GM12878 (cell line): ENCODE data around the gene IZUMO1R. TPM values are rescaled to one million over a fixed set of nuclear protein-coding genes. Genes with fewer than 3 reads are reported as not detected.

Source experiments
- ATAC-seq: fragments of 200-7000 bp; cut with Tn5 transposase; 3 replicates; pipeline ENCODE4 v1.9.1; 2020; ENCODE audit warnings: mild to moderate bottlenecking, moderate library complexity
- BruUV-seq: library from RNA; stranded (reverse); fragments of 400-500 nt; replicated peaks from 2 replicates; lab custom pipeline; 2021; lab: Mats Ljungman, UMichigan
- CTCF ChIA-PET: fragments of 300-600 bp; sonication (Branson Sonifier 250); formaldehyde crosslinking; extraction: SDS; loops from one replicate; lab custom pipeline; 2021; ENCODE audit warnings: inconsistent platforms; lab: Yijun Ruan, JAX
- POLR2A ChIA-PET: fragments of 350-600 bp; formaldehyde crosslinking; extraction: SDS; loops from one replicate; lab custom pipeline; 2021; ENCODE audit warnings: inconsistent platforms; lab: Charles Lee
- RAD21 ChIA-PET: fragments of 300-600 bp; sonication (Branson Sonifier 250); formaldehyde crosslinking; loops from one replicate; lab custom pipeline; 2023; ENCODE audit warnings: antibody characterized with exemption; ENCODE audit not compliant: unreplicated experiment; lab: Charles Lee
- SMC1A ChIA-PET: fragments of 300-600 bp; sonication (Branson Sonifier 250); formaldehyde crosslinking; loops from one replicate; lab custom pipeline; 2023; ENCODE audit not compliant: unreplicated experiment, uncharacterized antibody; lab: Charles Lee
- DNase-seq: peaks from one replicate; pipeline ENCODE4 v3.0.0-alpha.2; 2011; ENCODE audit warnings: low read depth, low spot score
- FAIRE-seq: peaks from 3 replicates; lab custom pipeline; 2011; peaks lifted over from hg19 to GRCh38; lab: Jason Lieb, UNC
- H2AFZ ChIP-seq: 2 replicates; pipeline ENCODE4 v1.6.0; 2011; ENCODE audit warnings: low read depth, low read length, control low read depth; ENCODE audit not compliant: control insufficient read depth
- H3K27ac ChIP-seq: 2 replicates; pipeline ENCODE4 v1.5.1; 2011; ENCODE audit warnings: control low read depth; ENCODE audit not compliant: control insufficient read depth, insufficient read depth
- H3K27me3 ChIP-seq, 2 experiments: replicated peaks in 1 of 2; 2 replicates each; pipeline versions ENCODE4 v1.6.0 to v1.6.1; 2011; ENCODE audit warnings: low read length in 1 of 2; ENCODE audit not compliant: control insufficient read depth in 2 of 2, insufficient read depth in 2 of 2
- H3K36me3 ChIP-seq, 2 experiments: 2 replicates each; pipeline ENCODE4 v1.5.1; 2011; ENCODE audit warnings: low read length in 1 of 2; ENCODE audit not compliant: control insufficient read depth in 2 of 2, insufficient read depth in 2 of 2
- H3K4me1 ChIP-seq: 2 replicates; pipeline ENCODE4 v1.6.1; 2011; ENCODE audit warnings: mild to moderate bottlenecking, low read length, moderate library complexity, mixed read lengths; ENCODE audit not compliant: control insufficient read depth, insufficient read depth
- H3K4me2 ChIP-seq: 2 replicates; pipeline ENCODE4 v1.6.0; 2011; ENCODE audit warnings: control low read depth; ENCODE audit not compliant: control insufficient read depth, insufficient read depth
- H3K4me3 ChIP-seq: fragments of 200-600 bp; sonication (generic); 2 replicates; pipeline ENCODE4 v1.5.1; 2016
- H3K79me2 ChIP-seq: 2 replicates; pipeline ENCODE4 v1.6.0; 2011; ENCODE audit warnings: low read length; ENCODE audit not compliant: control insufficient read depth, insufficient read depth
- H3K9ac ChIP-seq: 2 replicates; pipeline ENCODE4 v1.8.0; 2011; ENCODE audit warnings: low read length, control low read depth, mixed read lengths; ENCODE audit not compliant: control insufficient read depth, insufficient read depth
- H3K9me3 ChIP-seq: replicated peaks from 3 replicates; pipeline ENCODE4 v1.5.1; 2011; ENCODE audit warnings: mild to moderate bottlenecking, low read length; ENCODE audit not compliant: control insufficient read depth, insufficient read depth
- H4K20me1 ChIP-seq: 2 replicates; pipeline ENCODE4 v1.6.0; 2011; ENCODE audit not compliant: control insufficient read depth, insufficient read depth
- ATF3 ChIP-seq: IDR thresholded peaks from 2 replicates; pipeline ENCODE4 v1.6.1; 2011; ENCODE audit warnings: low read depth, mild to moderate bottlenecking, low read length, moderate library complexity, borderline replicate concordance; ENCODE audit errors: extremely low read depth
- BCL11A ChIP-seq: IDR thresholded peaks from 2 replicates; pipeline ENCODE4 v1.6.1; 2011; ENCODE audit warnings: low read depth, low read length
- CBX5 ChIP-seq: sonication (generic); IDR thresholded peaks from 2 replicates; pipeline ENCODE4 v1.6.1; 2016; ENCODE audit warnings: low read depth, moderate library complexity, mild to moderate bottlenecking, inconsistent platforms
- CHD2 ChIP-seq: IDR thresholded peaks from 2 replicates; pipeline ENCODE4 v1.6.1; 2011; ENCODE audit warnings: low read depth, low read length, improper control_type of control experiment, borderline replicate concordance
- HSF1 ChIP-seq: fragments of 150-350 bp; IDR thresholded peaks from 2 replicates; pipeline ENCODE4 v1.6.1; 2014; ENCODE audit warnings: mild to moderate bottlenecking, low read depth, low read length
- NFXL1 ChIP-seq: fragments of 450-650 bp; IDR thresholded peaks from 2 replicates; pipeline ENCODE4 v1.6.1; 2017; ENCODE audit warnings: antibody characterized with exemption, mild to moderate bottlenecking, borderline replicate concordance
- NFYA ChIP-seq: IDR thresholded peaks from 2 replicates; pipeline ENCODE4 v1.6.1; 2011; ENCODE audit warnings: low read depth, mild to moderate bottlenecking, low read length, improper control_type of control experiment, borderline replicate concordance
- NFYB ChIP-seq: IDR thresholded peaks from 2 replicates; pipeline ENCODE4 v1.6.1; 2011; ENCODE audit warnings: low read depth, mild to moderate bottlenecking, low read length, improper control_type of control experiment, moderate library complexity; ENCODE audit not compliant: insufficient read depth
- PKNOX1 ChIP-seq: fragments of 450-650 bp; IDR thresholded peaks from 2 replicates; pipeline ENCODE4 v1.6.1; 2016; ENCODE audit warnings: mild to moderate bottlenecking
- POLR2A ChIP-seq: IDR thresholded peaks from 2 replicates; pipeline ENCODE4 v1.6.1; 2011; ENCODE audit warnings: low read depth, mild to moderate bottlenecking, low read length
- POLR2AphosphoS5 ChIP-seq: IDR thresholded peaks from 2 replicates; pipeline ENCODE4 v1.6.1; 2011; ENCODE audit warnings: mild to moderate bottlenecking, low read length, inconsistent platforms
- RAD51 ChIP-seq: fragments of 450-650 bp; IDR thresholded peaks from 2 replicates; pipeline ENCODE4 v1.6.1; 2016; ENCODE audit warnings: moderate library complexity, mild to moderate bottlenecking, inconsistent platforms
- RCOR1 ChIP-seq: conservative IDR thresholded peaks from 2 replicates; pipeline ENCODE4 v1.6.1; 2012; ENCODE audit warnings: low read depth, low read length, improper control_type of control experiment
- RELA ChIP-seq: fragments of 450-650 bp; IDR thresholded peaks from 2 replicates; pipeline ENCODE4 v1.8.0; 2014; ENCODE audit warnings: borderline replicate concordance; ENCODE audit not compliant: partially characterized antibody
- SMC3 ChIP-seq: IDR thresholded peaks from 2 replicates; pipeline ENCODE4 v1.6.1; 2011; ENCODE audit warnings: low read length, improper control_type of control experiment, borderline replicate concordance
- SUZ12 ChIP-seq: fragments of 200-600 bp; sonication (generic); IDR thresholded peaks from one replicate; pipeline ENCODE4 v1.6.1; 2018; ENCODE audit warnings: antibody characterized with exemption, mild to moderate bottlenecking; ENCODE audit not compliant: unreplicated experiment
- YY1 ChIP-seq: IDR thresholded peaks from 2 replicates; pipeline ENCODE4 v1.6.1; 2011; ENCODE audit warnings: low read depth, mild to moderate bottlenecking, low read length
- ZNF207 ChIP-seq: fragments of 450-650 bp; IDR thresholded peaks from 2 replicates; pipeline ENCODE4 v1.6.1; 2014; ENCODE audit warnings: antibody characterized with exemption, mild to moderate bottlenecking, borderline replicate concordance
- ZZZ3 ChIP-seq: IDR thresholded peaks from 2 replicates; pipeline ENCODE4 v1.6.1; 2011; ENCODE audit warnings: low read depth; ENCODE audit not compliant: control insufficient read depth, insufficient read length
- in situ Hi-C: fragments of 300-500 bp; cut with MboI; formaldehyde crosslinking; loops from 9 replicates; pipeline ENCODE4 v1.14.3; 2018; ENCODE audit warnings: mixed read lengths
- intact Hi-C: fragments of 100-400 bp; cut with micrococcal nuclease; formaldehyde crosslinking; loops from one replicate; pipeline ENCODE4 v1.14.2; 2022; ENCODE audit not compliant: unreplicated experiment
- polyA plus RNA-seq, 11 experiments: library from polyadenylated mRNA; depleted of rRNA in 4 of 11; unstranded in 6 of 11; stranded (reverse) in 5 of 11; fragments of >200 nt; fragmentation: Nextera tagmentation in 4 of 11; fragmentation: Illumina TruSeq in 1 of 11; extraction: Ambion mirVana in 4 of 11; extraction: Trizol in 1 of 11; gene quantifications; 1 replicate in 1 of 11; 2 replicates in 10 of 11; pipeline versions ENCODE4 v1.2.1 to v1.2.3, GENCODE V29; 2011 to 2016; ENCODE audit warnings: inconsistent platforms in 2 of 11, missing spikeins in 2 of 11, low read depth in 1 of 11
- total RNA-seq, 4 experiments: library from RNA; depleted of rRNA in 3 of 4; stranded (reverse); fragments of >200 nt in 3 of 4; fragmentation: Illumina TruSeq in 1 of 4; extraction: Trizol in 1 of 4; gene quantifications; 2 replicates each; pipeline versions ENCODE4 v1.2.1 to v1.2.3, GENCODE V29; 2013 to 2021
- TF ChIP-seq, protein P1 (sequence below): IDR thresholded peaks from 2 replicates; pipeline ENCODE4 v1.6.1; 2011; ENCODE audit warnings: low read depth, low read length, improper control_type of control experiment, borderline replicate concordance

The IZUMO1R gene
- total and polyA plus RNA-seq, 10 of the 15 experiments (the other 5 are each of a cell fraction or from before 2014, with no cell fraction given) = not detected

GRCh38 chr11:94332814-94333213, 28.4 kb downstream of the IZUMO1R start:
- ATAC-seq (no peak), FAIRE-seq (no peak), DNase-seq (no peak)
- Histone ChIP-seq H4K20me1 (no peaks in the 10 kb centered on the region), H3K9ac (no peak overlapping the region), H3K9me3 (no peaks in the 10 kb centered on the region), H3K4me3 (no peak overlapping the region), H3K4me2 (no peak overlapping the region), H3K36me3 (no peaks in the 10 kb centered on the region), H3K27ac (no peak overlapping the region), H3K27me3 (no peaks in the 10 kb centered on the region), H2AFZ (no peak overlapping the region), H3K79me2 (no peaks in the 10 kb centered on the region), H3K4me1 (no peaks in the 10 kb centered on the region)
- in situ Hi-C loops (no loop called here), intact Hi-C loops (no loop called here)
- no peak for TF ChIP-seq RAD51
- TF ChIP-seq POLR2AphosphoS5 = no peak
- TF ChIP-seq, protein P1, sequence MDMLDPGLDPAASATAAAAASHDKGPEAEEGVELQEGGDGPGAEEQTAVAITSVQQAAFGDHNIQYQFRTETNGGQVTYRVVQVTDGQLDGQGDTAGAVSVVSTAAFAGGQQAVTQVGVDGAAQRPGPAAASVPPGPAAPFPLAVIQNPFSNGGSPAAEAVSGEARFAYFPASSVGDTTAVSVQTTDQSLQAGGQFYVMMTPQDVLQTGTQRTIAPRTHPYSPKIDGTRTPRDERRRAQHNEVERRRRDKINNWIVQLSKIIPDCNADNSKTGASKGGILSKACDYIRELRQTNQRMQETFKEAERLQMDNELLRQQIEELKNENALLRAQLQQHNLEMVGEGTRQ = no peak
- TF ChIP-seq ATF3 = no peak
- no peak for TF ChIP-seq BCL11A
- TF ChIP-seq NFYB = no peak
- no peak for TF ChIP-seq YY1
- no peak for TF ChIP-seq POLR2A
- no peak for TF ChIP-seq RCOR1
- no peak for TF ChIP-seq ZNF207
- TF ChIP-seq NFYA = no peak
- no peak for TF ChIP-seq CBX5
- no peak for TF ChIP-seq SMC3
- TF ChIP-seq HSF1 = no peak
- no peak for TF ChIP-seq PKNOX1
- TF ChIP-seq NFXL1 = no peak
- TF ChIP-seq RELA = no peak
- TF ChIP-seq SUZ12 = no peak
- TF ChIP-seq ZZZ3 = no peak
- TF ChIP-seq CHD2 = no peak
- RAD21 ChIA-PET = no interaction called here
- no TSS peak for BruUV-seq
- CTCF ChIA-PET = interaction anchor here (1.3 to 2.7 kb wide), 5 partner anchors 20 to 438 kb away, joined by 3 to 9 read pairs (median 3); no protein-coding TSS in a partner anchor
- POLR2A ChIA-PET = no interaction called here
- SMC1A ChIA-PET = interaction anchor here (1.0 to 1.3 kb wide), 4 partner anchors 9 to 191 kb away, joined by 3 to 4 read pairs (median 3); partner anchors contain the start of gene C11orf97
